GM23338 (cell line): Measurements from ENCODE around the gene ZBTB40.

Experiments used
- CREB1 ChIP-seq: fragments of 250-450 bp; sonication (Bioruptor Pico); IDR thresholded peaks from 2 replicates; pipeline ENCODE4 v1.5.0; 2020; ENCODE audit warnings: low read depth, mild to moderate bottlenecking, moderate library complexity
- EZH2 ChIP-seq: fragments of 200-600 bp; sonication (generic); IDR thresholded peaks from one replicate; pipeline ENCODE4 v1.8.0; 2017; ENCODE audit warnings: antibody characterized with exemption, mild to moderate bottlenecking, low read depth; ENCODE audit not compliant: unreplicated experiment
- TF ChIP-seq, protein P1 (sequence below): IDR thresholded peaks from 2 replicates; pipeline ENCODE4 v1.6.1; 2016; ENCODE audit warnings: antibody characterized with exemption
- TF ChIP-seq, protein P2 (sequence below), 2 experiments: fragments of 200-600 bp in 1 of 2; sonication (generic) in 1 of 2; conservative IDR thresholded peaks; 2 replicates each; pipeline versions ENCODE4 v1.5.1 to v1.6.1; 2016 to 2017; ENCODE audit warnings: antibody characterized with exemption in 2 of 2, low read depth in 2 of 2, mild to moderate bottlenecking in 2 of 2, moderate library complexity in 1 of 2

DNA sequence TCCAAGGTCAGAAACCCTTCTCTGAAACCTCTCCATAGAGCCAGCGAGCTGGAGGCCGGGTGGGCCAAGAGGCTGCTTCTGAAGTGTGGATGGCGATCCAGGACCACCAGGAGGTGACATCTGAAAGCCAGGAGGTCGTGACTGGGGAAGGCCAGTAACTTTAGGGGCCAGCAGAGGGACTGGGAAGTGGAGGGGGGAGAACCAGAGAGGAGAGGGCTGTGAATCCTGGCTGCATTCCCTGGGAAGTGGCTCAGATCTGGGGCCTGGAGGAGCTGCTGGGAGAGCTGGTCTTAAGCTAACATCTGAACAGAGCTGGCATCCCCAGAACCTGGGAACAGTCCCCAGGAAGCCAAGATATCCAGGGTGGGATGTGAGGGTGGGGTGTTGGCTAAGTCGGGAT lies 100.4 kb downstream of the ZBTB40 start:
- TF ChIP-seq EZH2: no peak
- TF ChIP-seq, protein P1, sequence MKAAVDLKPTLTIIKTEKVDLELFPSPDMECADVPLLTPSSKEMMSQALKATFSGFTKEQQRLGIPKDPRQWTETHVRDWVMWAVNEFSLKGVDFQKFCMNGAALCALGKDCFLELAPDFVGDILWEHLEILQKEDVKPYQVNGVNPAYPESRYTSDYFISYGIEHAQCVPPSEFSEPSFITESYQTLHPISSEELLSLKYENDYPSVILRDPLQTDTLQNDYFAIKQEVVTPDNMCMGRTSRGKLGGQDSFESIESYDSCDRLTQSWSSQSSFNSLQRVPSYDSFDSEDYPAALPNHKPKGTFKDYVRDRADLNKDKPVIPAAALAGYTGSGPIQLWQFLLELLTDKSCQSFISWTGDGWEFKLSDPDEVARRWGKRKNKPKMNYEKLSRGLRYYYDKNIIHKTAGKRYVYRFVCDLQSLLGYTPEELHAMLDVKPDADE: no peak
- TF ChIP-seq, protein P2, sequence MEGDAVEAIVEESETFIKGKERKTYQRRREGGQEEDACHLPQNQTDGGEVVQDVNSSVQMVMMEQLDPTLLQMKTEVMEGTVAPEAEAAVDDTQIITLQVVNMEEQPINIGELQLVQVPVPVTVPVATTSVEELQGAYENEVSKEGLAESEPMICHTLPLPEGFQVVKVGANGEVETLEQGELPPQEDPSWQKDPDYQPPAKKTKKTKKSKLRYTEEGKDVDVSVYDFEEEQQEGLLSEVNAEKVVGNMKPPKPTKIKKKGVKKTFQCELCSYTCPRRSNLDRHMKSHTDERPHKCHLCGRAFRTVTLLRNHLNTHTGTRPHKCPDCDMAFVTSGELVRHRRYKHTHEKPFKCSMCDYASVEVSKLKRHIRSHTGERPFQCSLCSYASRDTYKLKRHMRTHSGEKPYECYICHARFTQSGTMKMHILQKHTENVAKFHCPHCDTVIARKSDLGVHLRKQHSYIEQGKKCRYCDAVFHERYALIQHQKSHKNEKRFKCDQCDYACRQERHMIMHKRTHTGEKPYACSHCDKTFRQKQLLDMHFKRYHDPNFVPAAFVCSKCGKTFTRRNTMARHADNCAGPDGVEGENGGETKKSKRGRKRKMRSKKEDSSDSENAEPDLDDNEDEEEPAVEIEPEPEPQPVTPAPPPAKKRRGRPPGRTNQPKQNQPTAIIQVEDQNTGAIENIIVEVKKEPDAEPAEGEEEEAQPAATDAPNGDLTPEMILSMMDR (conservative IDR thresholded peaks at IDR 0.05; ENCODE audit: low read depth in 2 of 2): no peak
- TF ChIP-seq CREB1 (CRISPR knock-in tag): no peak
